Measurements from ENCODE around the gene CRAT. TPM values are rescaled to one million over a fixed set of nuclear protein-coding genes. Genes with fewer than 3 reads are reported as not detected.

Gene CRAT
- total RNA-seq, 6 donors from 2014 or later = 18.5 to 34.3 (median 26.0) TPM

DNA sequence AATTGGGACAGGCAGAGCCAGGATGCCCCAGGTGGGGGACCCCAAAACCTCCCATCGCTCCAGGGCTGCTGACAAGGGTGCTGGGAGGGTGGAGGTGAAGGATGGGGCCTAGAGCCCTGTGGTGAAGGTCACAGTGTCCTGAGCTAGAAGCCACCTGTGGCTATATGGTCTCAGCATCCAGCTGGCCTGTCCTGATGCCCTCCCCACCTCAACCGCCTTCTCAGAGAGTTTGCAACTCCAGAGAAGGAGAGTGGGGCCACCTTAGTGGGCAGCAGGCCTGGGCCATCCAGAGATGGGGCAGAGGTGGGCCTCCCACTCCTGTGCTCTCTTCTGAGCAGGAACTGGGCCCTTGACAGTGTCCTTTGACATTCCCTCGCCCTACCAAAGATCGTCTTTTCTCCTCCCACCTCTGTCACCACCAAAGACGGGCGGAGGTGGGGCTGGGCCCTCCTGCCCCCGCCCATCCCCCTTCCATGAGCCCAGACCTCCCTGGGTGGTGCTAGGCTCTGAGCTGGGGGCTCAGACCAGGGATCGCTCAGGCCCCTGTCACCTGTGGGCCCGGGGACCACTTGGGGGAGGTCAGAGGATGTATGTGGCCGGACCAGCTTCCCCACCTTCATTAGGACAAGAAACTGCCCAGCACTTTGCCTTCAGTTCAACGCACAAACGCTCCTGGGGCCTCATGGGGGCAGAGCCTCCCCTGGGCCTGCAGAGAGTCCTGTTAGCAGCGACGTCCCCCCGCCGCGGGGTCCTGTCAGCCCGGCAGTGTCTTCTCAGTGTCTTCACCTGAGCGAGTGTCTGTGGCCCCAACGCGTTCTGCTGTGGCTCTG lies 39.7 kb downstream of the CRAT start:
- H3K27me3 ChIP-seq = no peaks in the 10 kb centered on the region
- WGBS, 2 donors = 83 to 85% methylated on average over 13 to 20 of the region's 21 CpGs
- TF ChIP-seq CTCF (IDR thresholded peaks at IDR 0.05) (no peak), POLR2AphosphoS5 (IDR thresholded peaks at IDR 0.05) (no peak)
- ATAC-seq (ENCODE audit: low FRiP score in 2 of 2) = peak in 1 of 2 donors; percentile 31
- H3K4me1 ChIP-seq = peaks cover 0 to 6% (median 2%) of the 10 kb centered on the region in 4 donors
- no peak overlapping the region for H3K4me3 ChIP-seq
- no peaks in the 10 kb centered on the region for H3K9me3 ChIP-seq
- peaks cover 0 to 38% (median 26%) of the 10 kb centered on the region in 4 donors for H3K36me3 ChIP-seq
- H3K27ac ChIP-seq = peak overlapping the region in 1 of 4 donors; percentile 10
- no peak for DNase-seq

GRCh38 chr9:129069862-129070641 lies 40.5 kb downstream of the CRAT start:
- Histone ChIP-seq H3K27ac (peak overlapping the region in 1 of 4 donors; percentile 39), H3K9me3 (no peaks in the 10 kb centered on the region), H3K36me3 (peaks cover 0 to 45% (median 34%) of the 10 kb centered on the region in 4 donors), H3K4me1 (peaks cover 0 to 6% (median 2%) of the 10 kb centered on the region in 4 donors), H3K4me3 (no peak overlapping the region), H3K27me3 (no peaks in the 10 kb centered on the region)
- WGBS, 2 donors = 80 to 93% methylated on average over 7 to 26 of the region's 26 CpGs
- ATAC-seq (ENCODE audit: low FRiP score in 2 of 2) (peak in 1 of 2 donors; percentile 3), DNase-seq (peak in 1 of 2 donors; percentile 81)
- TF ChIP-seq CTCF (IDR thresholded peaks at IDR 0.05) (no peak), EP300 (IDR thresholded peaks at IDR 0.05) (no peak), POLR2AphosphoS5 (IDR thresholded peaks at IDR 0.05) (no peak), POLR2A (IDR thresholded peaks at IDR 0.05) (no peak)

DNA sequence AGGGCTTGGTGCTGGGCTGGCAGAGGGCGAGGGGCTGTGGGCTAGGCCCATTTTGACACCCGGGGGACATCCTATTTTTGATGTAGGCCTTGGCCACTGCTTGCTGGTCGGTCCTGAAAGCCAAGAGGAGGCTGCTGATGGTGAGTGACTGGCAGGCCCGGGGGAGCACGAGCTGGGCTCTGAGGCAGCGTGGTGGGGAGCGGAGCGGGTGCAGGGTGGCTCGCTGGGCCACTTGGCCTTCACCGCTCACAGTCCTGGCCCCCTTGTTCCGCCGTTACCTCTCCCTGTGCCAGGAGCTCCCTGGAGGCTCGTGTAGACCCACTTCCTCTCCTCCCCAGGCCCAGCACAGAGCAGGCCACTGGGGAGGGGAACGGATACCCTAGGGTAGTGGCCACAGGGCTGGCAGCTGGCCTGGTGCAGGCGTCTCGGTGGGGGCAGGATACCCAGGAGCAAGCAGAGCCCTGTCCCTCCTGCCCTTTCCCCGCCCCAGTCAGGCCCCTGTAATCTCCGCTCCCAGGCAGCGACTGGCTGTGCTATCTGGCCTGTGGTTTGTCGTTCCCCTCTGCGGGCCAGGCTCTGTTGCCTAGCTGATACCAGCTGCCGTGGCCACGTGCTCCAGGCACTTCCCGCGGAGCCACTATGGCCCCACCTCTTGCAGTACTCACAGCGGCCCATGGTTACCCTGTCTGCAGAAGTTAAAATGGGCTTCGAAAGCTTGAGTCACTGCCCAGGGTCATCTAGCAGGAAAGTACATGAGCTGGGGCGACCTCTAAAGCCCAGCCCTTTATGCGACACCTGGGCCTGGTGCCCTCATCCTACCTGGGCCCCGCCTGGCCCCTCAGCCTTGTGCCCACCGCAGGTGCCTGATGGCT lies 41.4 kb downstream of the CRAT start:
- Histone ChIP-seq H3K36me3 (peaks cover 0 to 52% (median 39%) of the 10 kb centered on the region in 4 donors), H3K4me1 (peaks cover 0 to 6% (median 2%) of the 10 kb centered on the region in 4 donors), H3K27me3 (no peaks in the 10 kb centered on the region), H3K27ac (peak overlapping the region in 3 of 4 donors; percentile 9 to 39 (median 12)), H3K9me3 (no peaks in the 10 kb centered on the region), H3K4me3 (no peak overlapping the region)
- ATAC-seq (ENCODE audit: low FRiP score in 2 of 2) (peak; percentile 78 to 85), DNase-seq (peak in 1 of 2 donors; percentile 71)
- TF ChIP-seq EP300 (IDR thresholded peaks at IDR 0.05) (no peak), POLR2AphosphoS5 (IDR thresholded peaks at IDR 0.05) (no peak)
- WGBS, 2 donors = 77 to 85% methylated on average over 22 to 30 of the region's 31 CpGs

DNA sequence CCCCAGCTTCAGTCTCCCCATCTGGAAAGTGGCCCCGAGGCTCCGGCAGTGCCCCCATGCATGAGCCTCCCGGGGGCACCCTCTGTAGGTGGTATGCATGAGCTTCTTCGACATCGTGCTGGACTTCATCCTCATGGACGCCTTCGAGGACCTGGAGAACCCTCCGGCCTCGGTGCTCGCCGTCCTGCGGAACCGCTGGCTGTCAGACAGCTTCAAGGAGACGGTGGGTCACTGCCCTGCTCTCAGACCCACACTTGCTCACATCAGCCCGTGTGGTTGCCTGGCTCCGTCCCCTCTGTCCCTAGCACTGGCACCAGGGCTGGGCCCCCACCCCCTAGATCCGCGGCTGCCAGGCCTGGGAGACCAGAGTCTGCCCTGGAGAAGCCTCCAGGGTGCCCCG lies 42.5 kb downstream of the CRAT start:
- no peak for ATAC-seq (ENCODE audit: low FRiP score in 2 of 2)
- H3K9me3 ChIP-seq = no peaks in the 10 kb centered on the region
- peaks cover 0 to 61% (median 48%) of the 10 kb centered on the region in 4 donors for H3K36me3 ChIP-seq
- H3K4me3 ChIP-seq = no peak overlapping the region
- peaks cover 0 to 6% (median 2%) of the 10 kb centered on the region in 4 donors for H3K4me1 ChIP-seq
- no peak overlapping the region for H3K27ac ChIP-seq
- DNase-seq = no peak
- 90 to 92% methylated on average over 4 to 17 of the region's 19 CpGs for WGBS, 2 donors
- H3K27me3 ChIP-seq = no peaks in the 10 kb centered on the region
- TF ChIP-seq CTCF (IDR thresholded peaks at IDR 0.05) (no peak), POLR2AphosphoS5 (IDR thresholded peaks at IDR 0.05) (no peak), POLR2A (IDR thresholded peaks at IDR 0.05) (no peak), EP300 (IDR thresholded peaks at IDR 0.05) (no peak)
